NAMALWA (cell line): ENCODE data around the gene SEMA4D.

Experiments
- DNase-seq: peaks from one replicate; pipeline ENCODE4 v3.0.0-alpha.2; 2015; ENCODE audit warnings: low spot score

Gene SEMA4D

GRCh38 chr9:89528131-89528530 lies 30.2 kb upstream of the SEMA4D start:
- no peak for DNase-seq

- no peak for DNase-seq
Observed at GRCh38 chr9:89527084-89527483, 29.2 kb upstream of the SEMA4D start.

DNA sequence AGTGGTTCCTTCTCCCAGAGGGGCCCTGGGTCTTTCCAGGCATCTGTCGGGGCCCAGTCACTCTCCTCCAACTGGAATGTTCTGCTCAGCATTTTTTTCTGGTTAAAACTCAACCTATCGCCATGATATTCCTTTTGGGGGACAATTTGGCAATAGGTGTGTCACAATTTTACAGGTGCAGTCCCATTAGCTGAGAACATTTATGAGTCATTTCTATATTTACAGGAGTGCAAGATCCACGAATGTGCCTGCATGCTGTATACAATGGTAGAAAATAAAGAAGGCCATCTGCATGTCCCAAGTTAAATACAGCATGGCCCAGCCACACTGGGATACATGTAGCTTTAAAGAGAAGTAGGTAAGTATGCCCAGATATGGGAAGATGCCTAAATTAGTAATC lies 28.8 kb upstream of the SEMA4D start:
- no peak for DNase-seq

DNA sequence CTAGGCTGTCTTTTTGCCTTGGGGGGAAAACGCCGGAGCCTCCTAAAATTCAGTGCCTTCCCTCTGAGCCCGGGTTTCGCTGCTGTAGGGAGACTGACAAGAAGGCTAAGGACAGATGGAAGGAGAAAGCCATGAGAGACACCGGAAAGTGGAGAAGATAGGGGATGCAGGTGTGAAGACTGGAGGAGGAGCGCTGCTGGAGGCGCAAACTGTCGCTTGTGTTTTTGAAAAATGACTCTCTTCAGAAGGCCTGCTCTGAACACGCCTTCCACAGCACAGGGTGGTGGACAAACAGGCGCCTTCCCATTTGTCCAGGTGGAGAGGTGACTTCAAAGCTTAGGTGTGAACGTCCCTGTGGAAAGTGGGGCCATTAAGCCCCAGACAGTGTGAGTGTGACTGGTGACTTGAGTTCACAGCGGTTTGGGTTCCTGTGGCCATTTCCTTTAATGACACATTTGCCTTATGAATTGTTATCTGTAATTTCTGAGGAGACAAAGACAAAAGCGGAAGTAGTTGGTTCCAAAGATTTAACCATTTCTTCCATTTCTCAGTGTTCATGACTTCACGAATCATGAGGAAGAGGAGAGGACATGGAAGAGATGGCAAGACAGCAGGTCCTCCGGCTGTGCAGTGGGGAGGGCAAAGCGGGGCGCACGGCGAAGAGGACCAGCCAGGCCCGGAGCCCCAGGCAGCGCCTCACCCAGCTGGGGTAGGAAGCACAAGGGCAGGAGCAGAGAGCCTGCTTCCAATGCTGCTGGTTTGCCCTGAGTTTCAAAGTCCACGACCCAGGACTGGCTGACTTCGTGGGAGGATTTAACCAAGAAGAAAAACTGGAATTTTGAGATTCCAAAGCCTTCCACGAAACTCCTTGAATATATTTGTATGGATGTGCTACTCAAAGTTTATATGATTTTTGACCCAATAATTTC lies 27.8 kb upstream of the SEMA4D start:
- DNase-seq: no peak

- DNase-seq: no peak
Observed at GRCh38 chr9:89524963-89525362, 27.1 kb upstream of the SEMA4D start.

GRCh38 chr9:89523948-89524347 lies 26.0 kb upstream of the SEMA4D start:
- no peak for DNase-seq

GRCh38 chr9:89522959-89523285 lies 25.0 kb upstream of the SEMA4D start:
- no peak for DNase-seq

- peak; percentile 92 for DNase-seq
Observed at GRCh38 chr9:89522261-89522958, 24.5 kb upstream of the SEMA4D start.

GRCh38 chr9:89519366-89519805 lies 21.5 kb upstream of the SEMA4D start:
- no peak for DNase-seq

- no peak for DNase-seq
Observed at GRCh38 chr9:89518466-89519365, 20.8 kb upstream of the SEMA4D start.

DNA sequence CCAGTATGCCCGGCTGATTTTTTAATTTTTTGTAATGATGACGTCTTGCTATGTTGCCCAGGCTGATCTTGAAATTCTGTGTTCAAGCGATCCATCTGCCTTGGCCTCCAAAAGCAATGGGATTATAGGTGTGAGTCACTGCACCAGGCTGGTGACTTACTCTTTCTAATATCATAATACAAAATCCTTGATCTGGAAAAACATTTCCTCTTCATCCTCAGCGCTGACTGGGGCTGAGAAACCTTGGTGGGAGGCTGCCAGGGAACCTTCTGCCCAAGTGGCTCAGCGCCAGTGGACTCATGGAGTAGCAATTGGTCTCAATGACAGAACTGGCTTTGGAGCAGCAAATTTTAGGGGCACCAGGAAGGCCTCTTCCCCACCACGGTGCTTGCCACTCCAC lies 17.5 kb upstream of the SEMA4D start:
- no peak for DNase-seq

- DNase-seq: no peak
Observed at GRCh38 chr9:89514956-89515355, 17.0 kb upstream of the SEMA4D start.

DNA sequence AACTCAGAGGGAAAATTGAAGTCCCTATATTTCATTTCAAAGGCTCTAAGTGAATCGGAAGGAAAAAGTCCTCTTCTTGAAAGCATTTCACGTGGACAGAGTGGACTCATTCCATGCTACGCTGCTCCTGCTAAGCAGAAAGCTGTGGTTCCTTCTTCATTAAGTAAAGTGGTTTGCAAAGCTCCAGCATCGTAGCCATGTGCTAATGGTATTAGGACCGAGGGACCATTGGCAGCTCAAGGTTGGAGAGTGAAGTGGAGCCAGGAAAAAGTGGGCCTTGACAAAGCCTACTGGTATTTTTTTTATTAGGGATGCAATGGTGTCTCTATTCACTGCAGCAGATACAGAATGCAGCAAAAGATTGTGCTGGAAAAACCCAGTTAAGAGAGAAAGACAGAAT lies 16.4 kb upstream of the SEMA4D start:
- no peak for DNase-seq

DNA sequence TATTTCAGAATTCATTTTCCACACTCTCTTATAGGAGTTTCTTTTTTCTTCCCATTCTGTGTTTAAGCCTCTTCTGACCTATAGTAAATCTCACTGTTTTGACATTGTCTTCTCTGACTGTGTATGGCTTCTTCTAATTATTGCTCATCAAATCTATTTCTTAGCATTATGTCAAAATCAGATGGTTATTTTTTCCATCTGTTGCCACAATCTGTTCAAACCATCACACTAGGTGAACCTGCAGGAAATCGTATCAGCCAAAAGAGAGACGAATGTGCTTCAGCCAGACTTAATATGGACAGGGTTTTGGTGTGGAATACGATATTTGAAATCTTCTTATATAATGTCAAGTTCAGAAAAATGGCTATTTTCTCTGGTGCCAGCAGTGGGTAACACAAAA lies 15.9 kb upstream of the SEMA4D start:
- no peak for DNase-seq

DNA sequence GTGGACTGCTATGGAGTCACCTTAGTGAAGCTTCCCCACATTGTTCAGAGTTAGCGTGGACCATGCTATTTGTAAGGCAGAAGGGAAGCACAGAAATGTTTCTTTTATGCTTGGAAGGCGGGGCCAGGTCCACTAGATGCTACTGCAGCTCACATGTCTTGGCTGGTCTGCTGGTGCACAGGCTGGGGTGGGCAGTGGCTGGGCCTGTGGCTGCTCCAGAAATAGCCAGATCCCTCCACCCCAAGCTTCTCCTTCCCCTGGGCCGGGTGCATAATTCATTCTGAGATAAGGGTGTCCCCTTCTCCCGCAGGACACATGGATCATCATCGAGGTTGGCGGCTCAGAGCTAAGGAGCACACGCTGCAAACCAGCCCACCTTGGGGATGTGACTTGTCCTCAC lies 14.5 kb upstream of the SEMA4D start:
- no peak for DNase-seq

DNA sequence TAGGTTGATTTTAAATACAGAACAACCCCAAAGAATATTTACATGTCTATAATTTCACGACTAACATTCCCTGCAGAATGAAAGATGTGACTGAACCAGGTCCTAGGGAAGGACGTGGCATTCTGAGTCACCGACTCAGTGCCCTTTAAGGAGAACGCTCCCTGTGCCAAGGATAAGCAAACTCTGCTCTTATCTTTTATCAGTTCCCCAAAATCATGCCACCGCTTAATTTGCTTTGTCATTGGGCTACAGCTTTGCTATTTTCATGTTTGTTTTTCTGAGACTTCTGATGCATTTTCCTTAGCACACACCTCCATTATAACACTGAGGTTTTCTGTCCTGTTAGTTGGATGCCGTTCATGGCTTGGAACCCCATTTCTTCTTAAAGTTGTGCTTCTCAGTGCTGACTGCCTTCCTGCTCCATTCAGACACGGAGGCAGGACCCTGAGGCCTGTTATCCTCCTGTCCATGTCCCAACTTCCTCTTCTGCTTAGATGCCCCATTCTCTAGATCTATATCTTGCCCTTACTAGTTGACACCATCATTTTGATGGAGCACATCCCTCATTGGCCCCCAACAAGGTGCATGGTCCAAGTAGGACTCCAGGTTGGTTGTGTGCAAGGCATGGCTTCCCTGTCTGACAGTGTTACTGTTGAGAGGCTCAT lies 11.2 kb upstream of the SEMA4D start:
- no peak for DNase-seq

DNA sequence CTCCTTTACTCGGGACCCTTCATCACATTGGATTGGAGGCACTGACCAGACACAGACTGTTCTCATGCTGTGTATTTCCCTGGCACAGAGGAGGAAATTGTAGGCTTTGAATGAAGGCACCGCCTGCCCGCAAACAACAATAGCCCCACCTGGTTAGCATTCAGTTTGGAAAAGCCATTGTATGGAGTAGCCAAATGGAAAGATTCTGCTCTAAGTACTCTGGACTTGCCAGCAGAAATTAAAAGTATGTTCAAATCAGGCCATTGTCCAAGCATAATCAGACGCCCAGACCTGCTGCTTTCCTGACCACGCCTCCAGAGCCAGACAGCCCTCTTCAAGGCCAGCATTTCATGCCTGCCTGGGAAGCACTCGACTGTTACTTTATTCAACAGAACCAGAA lies 8.0 kb upstream of the SEMA4D start:
- no peak for DNase-seq

- DNase-seq: no peak
Observed at GRCh38 chr9:89505048-89505447, 7.1 kb upstream of the SEMA4D start.

DNA sequence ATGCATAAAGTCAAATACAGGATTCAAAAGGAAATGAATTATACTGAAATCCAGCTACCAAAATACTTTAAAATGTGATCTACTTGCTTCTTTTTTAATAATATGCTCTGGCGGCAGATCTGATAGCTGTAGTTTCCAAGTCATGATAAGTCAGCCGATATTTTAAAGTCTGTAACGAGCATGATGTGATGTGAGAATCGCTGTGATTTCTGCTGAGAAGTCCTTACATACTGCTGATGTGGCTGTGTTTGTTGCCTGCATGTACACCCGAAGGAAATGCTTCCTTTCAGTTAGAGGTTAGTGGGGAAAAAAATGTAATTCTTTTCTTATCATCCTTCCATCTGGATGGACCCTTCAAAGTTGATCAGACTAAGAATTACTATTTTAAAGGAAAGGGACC lies 4.8 kb upstream of the SEMA4D start:
- DNase-seq: no peak

DNA sequence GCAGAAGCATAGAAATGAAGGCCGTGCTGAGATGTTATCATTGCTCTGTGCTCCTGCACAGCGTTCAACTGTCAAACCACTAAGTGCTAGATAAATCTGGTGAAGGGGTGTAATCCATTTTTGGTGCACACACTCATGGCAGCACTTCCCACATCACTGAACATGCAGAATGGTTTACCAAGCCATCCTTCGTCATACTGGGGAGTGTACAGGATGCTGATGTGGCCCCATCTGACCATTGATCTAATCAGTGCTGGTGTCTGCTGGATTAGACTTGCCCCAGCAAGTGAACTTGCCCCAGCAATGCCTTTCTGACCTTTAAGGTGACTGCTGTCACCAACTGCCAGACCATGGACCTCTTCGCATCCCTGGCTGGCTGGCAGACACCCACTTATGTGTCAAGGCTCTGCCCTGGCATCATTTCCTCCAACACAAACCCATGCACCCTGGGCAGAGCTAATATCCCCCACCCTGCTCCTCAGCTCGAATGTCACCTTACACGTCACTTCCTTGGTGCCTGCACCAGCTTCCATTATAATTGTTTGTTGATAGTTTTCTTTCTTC lies 4.2 kb upstream of the SEMA4D start:
- no peak for DNase-seq

DNA sequence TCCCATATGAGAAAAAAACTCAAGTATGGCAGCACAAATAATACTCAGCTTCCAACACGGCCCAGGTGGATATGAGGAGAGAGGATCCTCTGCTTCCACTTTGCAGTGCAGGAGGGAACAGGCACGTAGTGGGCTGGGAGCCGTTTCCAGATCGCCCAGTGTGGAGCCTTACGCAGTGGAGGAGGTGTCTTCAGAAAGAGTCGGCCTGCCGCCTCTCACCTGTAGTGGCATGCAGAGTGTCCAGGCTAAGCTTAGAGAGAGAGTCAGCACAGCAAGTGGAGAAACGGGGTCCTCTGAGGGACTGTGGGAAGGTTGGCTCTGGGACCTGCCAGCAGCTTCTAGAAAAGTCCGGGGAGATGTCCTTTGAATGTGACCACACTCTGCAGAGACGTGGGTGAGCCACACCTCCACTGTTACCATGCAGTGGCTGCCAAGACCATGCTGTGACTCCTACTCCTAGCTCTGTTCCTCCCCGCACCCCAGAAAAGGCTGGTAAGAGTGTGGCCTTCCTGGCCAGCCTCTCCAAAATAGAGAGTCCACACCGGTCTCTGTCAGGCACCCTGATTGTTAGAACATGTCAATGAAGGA lies 3.5 kb upstream of the SEMA4D start:
- DNase-seq: no peak
